B cell (primary cell): Measurements from ENCODE around the gene NCCRP1. TPM values are rescaled to one million over a fixed set of nuclear protein-coding genes. Genes with fewer than 3 reads are reported as not detected.

ENCODE experiments used
- ATAC-seq: fragments of 200-7000 bp; cut with Tn5 transposase; one replicate; pipeline ENCODE4 v1.10.0; 2021; ENCODE audit warnings: low read depth, mild to moderate bottlenecking, moderate number of reproducible peaks, moderate library complexity
- CTCF ChIA-PET: fragments of 350-600 bp; sonication (Branson Sonifier 250); formaldehyde crosslinking; loops from one replicate; lab custom pipeline; 2021; ENCODE audit warnings: antibody characterized with exemption, inconsistent platforms; lab: Charles Lee
- POLR2A ChIA-PET: fragments of 350-600 bp; sonication (Branson Sonifier 250); formaldehyde crosslinking; loops from one replicate; lab custom pipeline; 2021; ENCODE audit warnings: antibody characterized with exemption; lab: Charles Lee
- DNase-seq: peaks from one replicate; pipeline ENCODE4 v3.0.0; 2013
- H2AFZ ChIP-seq: 2 replicates; pipeline ENCODE4 v1.6.1; 2012; ENCODE audit warnings: mild to moderate bottlenecking, low read depth, low read length; ENCODE audit not compliant: insufficient read depth, poor library complexity, severe bottlenecking
- H3K27ac ChIP-seq, 2 donors: 1 replicate in 1 of 2; 2 replicates in 1 of 2; pipeline ENCODE4 v1.5.1; 2012 to 2013; ENCODE audit warnings: low read length in 2 of 2, mild to moderate bottlenecking in 2 of 2, moderate library complexity in 1 of 2
- H3K27me3 ChIP-seq, 4 experiments: fragments of 200-600 bp in 1 of 4; sonication (generic) in 1 of 4; replicated peaks in 1 of 4; 1 replicate in 2 of 4; 2 replicates in 2 of 4; pipeline versions ENCODE4 v1.6.1 to v1.7.0; 2013 to 2016; ENCODE audit warnings: low read length in 3 of 4, mild to moderate bottlenecking in 2 of 4, mixed read lengths in 1 of 4, moderate library complexity in 1 of 4; ENCODE audit not compliant: insufficient read depth in 4 of 4, control insufficient read depth in 3 of 4; ENCODE audit errors: control extremely low read depth in 1 of 4
- H3K36me3 ChIP-seq, 2 experiments: replicated peaks in 1 of 2; 1 replicate in 1 of 2; 2 replicates in 1 of 2; pipeline versions ENCODE4 v1.6.1 to v1.7.1; 2013; ENCODE audit warnings: low read length in 1 of 2; ENCODE audit not compliant: insufficient read depth in 2 of 2, control insufficient read depth in 1 of 2; ENCODE audit errors: control extremely low read depth in 1 of 2, extremely low read depth in 1 of 2
- H3K4me1 ChIP-seq, 2 donors: fragments of 200-600 bp in 1 of 2; sonication (generic) in 1 of 2; 1 replicate in 1 of 2; 2 replicates in 1 of 2; pipeline versions ENCODE4 v1.5.1 to v1.6.1; 2013 to 2017; ENCODE audit warnings: low read length in 2 of 2; ENCODE audit not compliant: control insufficient read depth in 2 of 2, insufficient read depth in 2 of 2
- H3K4me2 ChIP-seq: replicated peaks from 2 replicates; pipeline ENCODE3; 2012; ENCODE audit warnings: mild to moderate bottlenecking, low read depth, low read length; ENCODE audit not compliant: poor library complexity, severe bottlenecking
- H3K4me3 ChIP-seq, 5 experiments: fragments of 200-600 bp in 1 of 5; sonication (generic) in 1 of 5; 1 replicate in 3 of 5; 2 replicates in 2 of 5; pipeline versions ENCODE4 v1.5.1 to v1.7.0; 2011 to 2016; ENCODE audit warnings: low read length in 4 of 5, mild to moderate bottlenecking in 4 of 5, low read depth in 2 of 5, control low read depth in 1 of 5, moderate library complexity in 1 of 5; ENCODE audit not compliant: insufficient read depth in 1 of 5; ENCODE audit errors: control extremely low read depth in 1 of 5, extremely low read depth in 1 of 5
- H3K79me2 ChIP-seq: fragments of 200-600 bp; sonication (generic); one replicate; pipeline ENCODE4 v1.6.0; 2016; ENCODE audit warnings: low read length; ENCODE audit not compliant: control insufficient read depth, insufficient read depth
- H3K9ac ChIP-seq: fragments of 200-600 bp; sonication (generic); 2 replicates; pipeline ENCODE4 v1.6.1; 2017; ENCODE audit warnings: mild to moderate bottlenecking, low read length, moderate library complexity
- H3K9me3 ChIP-seq, 3 donors: one replicate each; pipeline versions ENCODE4 v1.6.1 to v1.7.1; 2013; ENCODE audit warnings: low read length in 2 of 3; ENCODE audit not compliant: control insufficient read depth in 2 of 3, insufficient read depth in 1 of 3; ENCODE audit errors: control extremely low read depth in 1 of 3
- H4K20me1 ChIP-seq: 2 replicates; pipeline ENCODE4 v1.6.0; 2012; ENCODE audit warnings: mild to moderate bottlenecking, low read length; ENCODE audit not compliant: insufficient read depth, control insufficient read depth, poor library complexity, severe bottlenecking
- H3K27ac Mint-ChIP-seq: one replicate; pipeline ENCODE4 v1.8.0; 2021; ENCODE audit warnings: mixed read lengths
- H3K27me3 Mint-ChIP-seq: one replicate; pipeline ENCODE4 v1.8.0; 2021; ENCODE audit warnings: mixed read lengths
- H3K4me1 Mint-ChIP-seq: one replicate; pipeline ENCODE4 v1.8.0; 2021; ENCODE audit warnings: mixed read lengths
- H3K4me3 Mint-ChIP-seq: one replicate; pipeline ENCODE4 v1.8.0; 2021; ENCODE audit warnings: mixed read lengths
- H3K9me3 Mint-ChIP-seq: one replicate; pipeline ENCODE4 v1.8.0; 2022; ENCODE audit warnings: mixed read lengths; ENCODE audit not compliant: insufficient read depth
- CTCF ChIP-seq: fragments of 200-600 bp; IDR thresholded peaks from one replicate; pipeline ENCODE4 v1.8.0; 2022; ENCODE audit warnings: antibody characterized with exemption, mild to moderate bottlenecking
- EZH2 ChIP-seq: IDR thresholded peaks from 2 replicates; pipeline ENCODE4 v1.6.1; 2012; ENCODE audit warnings: borderline replicate concordance, low read depth, mild to moderate bottlenecking, moderate library complexity, low read length; ENCODE audit not compliant: insufficient read depth, poor library complexity, severe bottlenecking
- WGBS: methylation state at CpG from one replicate; pipeline ENCODE4 v1.1.5; 2013; ENCODE audit warnings: missing lambda C conversion rate; ENCODE audit not compliant: insufficient coverage; 5-methylcytosine and 5-hydroxymethylcytosine counted together
- intact Hi-C: fragments of 100-400 bp; cut with micrococcal nuclease; formaldehyde crosslinking; loops from one replicate; pipeline ENCODE4 v1.10.0; 2022
- polyA plus RNA-seq: library from polyadenylated mRNA; depleted of rRNA; stranded (reverse); fragments of >200 nt; gene quantifications from 2 replicates; pipeline ENCODE4 v1.2.3, GENCODE V29; 2012
- total RNA-seq, 2 donors: library from RNA; stranded (reverse); fragments of 120-200 nt in 1 of 2; gene quantifications; 1 replicate in 1 of 2; 2 replicates in 1 of 2; pipeline versions ENCODE4 v1.2.3 to v1.2.4, GENCODE V29; 2013 to 2022

NCCRP1 gene
- total and polyA plus RNA-seq, 2 donors (not counting 1 experiment from before 2014, with no cell fraction given): 0.04 TPM; not detected in 1

DNA sequence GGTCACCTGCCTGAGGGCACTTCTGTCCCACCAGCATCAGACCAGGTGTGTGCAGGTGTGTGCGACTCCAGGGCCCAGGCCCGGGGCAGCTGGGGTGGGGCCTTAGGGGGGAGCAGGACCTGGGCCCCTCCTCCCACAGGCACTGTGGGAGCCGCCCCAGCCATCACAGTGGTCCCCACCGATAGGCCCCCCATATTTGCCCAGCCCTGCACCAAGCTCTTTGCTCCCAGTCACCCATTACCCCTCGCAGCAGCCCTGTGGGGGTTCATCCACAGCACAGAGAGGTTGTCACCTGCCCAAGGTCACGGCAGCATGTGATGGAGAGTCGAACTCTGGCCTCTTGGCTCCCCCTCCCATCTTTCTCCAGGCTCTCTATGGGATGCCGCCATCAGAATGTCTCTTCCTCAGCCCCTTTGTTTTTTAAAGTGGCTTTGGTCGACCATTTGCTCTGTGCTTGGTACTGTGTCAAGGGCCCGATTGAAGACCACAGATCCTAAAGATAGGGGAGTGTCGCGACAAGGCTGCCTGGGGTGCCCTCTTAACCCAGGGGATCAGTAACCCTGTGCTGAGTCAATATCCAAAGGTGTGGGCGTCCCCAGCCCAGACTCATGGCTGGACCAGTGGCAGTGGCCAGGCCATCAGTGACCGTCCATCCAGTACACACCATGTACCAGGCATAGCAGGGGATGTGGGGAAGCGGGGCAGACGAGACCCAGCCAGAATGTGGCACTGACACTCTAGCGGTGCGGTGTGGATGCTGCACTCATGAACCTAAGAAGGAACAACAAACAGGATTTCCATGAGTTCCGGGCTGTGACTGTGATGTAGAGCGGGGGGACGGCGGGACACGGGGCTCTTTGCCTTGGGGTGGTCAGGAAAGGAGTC is 28.3 kb upstream of the NCCRP1 start:
- TF ChIP-seq EZH2: no peak
- TF ChIP-seq CTCF: no peak
- Histone ChIP-seq H3K27me3 (no peaks in the 10 kb centered on the region), H3K9ac (no peak overlapping the region), H4K20me1 (peaks cover 4% of the 10 kb centered on the region), H3K27ac (no peak overlapping the region), H2AFZ (no peak overlapping the region), H3K4me2 (no peak overlapping the region), H3K9me3 (no peaks in the 10 kb centered on the region), H3K4me1 (no peaks in the 10 kb centered on the region), H3K79me2 (peaks cover 8% of the 10 kb centered on the region), H3K4me3 (no peak overlapping the region), H3K36me3 (peaks cover 0 to 12% of the 10 kb centered on the region in 2 experiments)
- CTCF ChIA-PET: no interaction called here
- Mint-ChIP-seq H3K27me3 (no peaks in the 10 kb centered on the region), H3K4me3 (no peak overlapping the region), H3K4me1 (no peaks in the 10 kb centered on the region), H3K9me3 (no peaks in the 10 kb centered on the region), H3K27ac (no peak overlapping the region)
- 93% methylated on average over 23 of the region's 23 CpGs for WGBS
- POLR2A ChIA-PET: no interaction called here
- ATAC-seq (no peak), DNase-seq (no peak)
- intact Hi-C loops: no loop called here

GRCh38 chr19:39169143-39169810 is 27.5 kb upstream of the NCCRP1 start:
- H3K79me2 ChIP-seq: peaks cover 6% of the 10 kb centered on the region
- 97% methylated on average over 36 of the region's 36 CpGs for WGBS
- no peaks in the 10 kb centered on the region for H3K4me1 ChIP-seq
- ATAC-seq (no peak), DNase-seq (no peak)
- Mint-ChIP-seq H3K4me1 (no peaks in the 10 kb centered on the region), H3K9me3 (no peaks in the 10 kb centered on the region), H3K4me3 (no peak overlapping the region), H3K27ac (no peak overlapping the region), H3K27me3 (no peaks in the 10 kb centered on the region)
- no peak overlapping the region for H3K27ac ChIP-seq
- H4K20me1 ChIP-seq: no peaks in the 10 kb centered on the region
- ChIA-PET POLR2A (no interaction called here), CTCF (no interaction called here)
- peaks cover 0 to 12% of the 10 kb centered on the region in 2 experiments for H3K36me3 ChIP-seq
- intact Hi-C loops: no loop called here
- no peak overlapping the region for H3K4me3 ChIP-seq
- H3K9ac ChIP-seq: no peak overlapping the region
- TF ChIP-seq CTCF (no peak), EZH2 (no peak)
- H3K27me3 ChIP-seq: no peaks in the 10 kb centered on the region
- no peak overlapping the region for H3K4me2 ChIP-seq
- H2AFZ ChIP-seq: no peak overlapping the region
- no peaks in the 10 kb centered on the region for H3K9me3 ChIP-seq
